Measurements from ENCODE around the gene NSG1. TPM values are rescaled to one million over a fixed set of nuclear protein-coding genes. Genes with fewer than 3 reads are reported as not detected.
"Not testable (repeated sequence)": the region's sequence is repeated elsewhere in the genome, so short reads cannot be mapped to it uniquely, and the experiment has no call there.

Gene NSG1
- total and polyA plus RNA-seq, 4 experiments from 2014 or later, result 48.8 to 82.6 (median 75.0) TPM

DNA sequence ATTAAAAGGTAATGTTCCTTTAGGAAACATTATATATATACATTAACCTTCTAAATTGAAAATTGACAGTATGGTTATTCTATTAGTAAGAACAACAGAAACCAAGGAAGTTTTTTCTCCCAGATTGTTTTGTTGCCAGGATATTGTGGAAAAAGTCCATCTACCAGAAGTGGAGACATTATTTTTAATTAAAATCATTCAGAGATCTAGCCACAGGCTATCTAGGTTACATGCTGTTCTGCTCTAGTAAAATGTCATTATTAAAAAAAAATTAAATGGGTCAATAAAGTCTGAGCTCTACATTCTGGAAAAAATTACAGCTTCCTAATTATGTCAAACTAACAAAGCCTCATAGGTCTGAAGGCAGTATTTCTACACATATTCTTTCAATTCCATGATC lies 74.3 kb downstream of the NSG1 start:
- H3K27ac ChIP-seq (ENCODE audit: low read depth, low read length), result peak overlapping the region; percentile 52
- peaks cover 48% of the 10 kb centered on the region for H3K4me1 ChIP-seq (ENCODE audit: insufficient read depth, low read length)
- H3K4me1 Mint-ChIP-seq, result peaks cover 34 to 61% (median 50%) of the 10 kb centered on the region in 4 donors
- intact Hi-C loops (cut with micrococcal nuclease), result loop anchor here (5.0 kb wide), 1 partner anchor 44 kb away; no protein-coding TSS in a partner anchor
- no peaks in the 10 kb centered on the region for H3K27me3 Mint-ChIP-seq
- peaks cover 39 to 47% of the 10 kb centered on the region in 2 donors for H3K36me3 Mint-ChIP-seq
- H3K36me3 ChIP-seq (ENCODE audit: insufficient read depth, low read length), result peaks cover 10% of the 10 kb centered on the region
- CTCF ChIA-PET (ENCODE audit: partially characterized antibody), result interaction anchor here (1.5 to 3.5 kb wide), 3 partner anchors 30 to 81 kb away, joined by 4 to 21 read pairs (median 4); partner anchors contain the start of gene STX18
- H3K4me3 ChIP-seq (ENCODE audit: low read length in 2 of 2), result no peak overlapping the region
- no peak for DNase-seq
- no peaks in the 10 kb centered on the region for H3K9me3 ChIP-seq (ENCODE audit: control insufficient read depth in 1 of 2, low read length in 2 of 2)
- peaks cover 0 to 11% (median 4%) of the 10 kb centered on the region in 8 donors for H3K9me3 Mint-ChIP-seq
- POLR2A ChIA-PET (ENCODE audit: partially characterized antibody), result interaction anchor here (1.2 to 4.3 kb wide), 7 partner anchors 20 to 213 kb away, joined by 3 to 22 read pairs (median 8); partner anchors contain the start of genes NSG1, STX18 and TMEM128
- peak overlapping the region; percentile 92 to 99 (median 95) for H3K27ac Mint-ChIP-seq
- peak overlapping the region; percentile 73 to 91 (median 82) for H3K4me3 Mint-ChIP-seq
- H3K27me3 ChIP-seq (ENCODE audit: insufficient read depth, low read length), result no peaks in the 10 kb centered on the region

DNA sequence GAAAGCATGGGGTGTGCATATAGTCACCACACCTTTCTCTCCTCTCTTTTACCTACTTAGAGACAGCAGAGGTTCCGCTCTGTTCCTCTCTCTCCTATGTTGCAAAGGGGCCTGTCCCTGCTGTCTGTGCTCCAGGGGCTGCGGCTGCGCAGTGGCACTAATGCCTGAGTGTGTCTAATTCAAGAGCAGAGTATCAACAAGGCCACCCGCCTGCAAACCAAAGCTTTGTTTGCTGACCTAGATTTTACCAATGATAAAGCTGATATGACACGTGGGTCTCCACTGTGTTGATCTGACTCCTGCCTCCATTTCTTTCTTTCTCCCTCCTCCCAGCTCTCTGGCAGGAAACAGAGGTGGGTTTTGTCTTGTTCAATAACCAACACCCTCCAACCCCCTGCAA lies 74.9 kb downstream of the NSG1 start:
- peak; percentile 73 to 91 (median 87) for DNase-seq
- intact Hi-C loops (cut with micrococcal nuclease), result loop anchor here (1.0 to 5.0 kb wide), 3 partner anchors 31 to 76 kb away; no protein-coding TSS in a partner anchor
- Mint-ChIP-seq H3K36me3 (peaks cover 46 to 47% of the 10 kb centered on the region in 2 donors), H3K27me3 (no peaks in the 10 kb centered on the region), H3K9me3 (peaks cover 0 to 12% (median 4%) of the 10 kb centered on the region in 8 donors), H3K4me1 (peaks cover 34 to 65% (median 51%) of the 10 kb centered on the region in 4 donors), H3K27ac (peak overlapping the region; percentile 92 to 99 (median 95)), H3K4me3 (peak overlapping the region; percentile 73 to 91 (median 82))
- Histone ChIP-seq H3K4me1 (ENCODE audit: insufficient read depth, low read length) (peaks cover 48% of the 10 kb centered on the region), H3K9me3 (ENCODE audit: control insufficient read depth in 1 of 2, low read length in 2 of 2) (no peaks in the 10 kb centered on the region), H3K27ac (ENCODE audit: low read depth, low read length) (peak overlapping the region; percentile 52), H3K27me3 (ENCODE audit: insufficient read depth, low read length) (no peaks in the 10 kb centered on the region), H3K36me3 (ENCODE audit: insufficient read depth, low read length) (peaks cover 5% of the 10 kb centered on the region), H3K4me3 (ENCODE audit: low read length in 2 of 2) (no peak overlapping the region)
- ChIA-PET CTCF (ENCODE audit: partially characterized antibody) (interaction anchor here (0.6 to 3.5 kb wide), 8 partner anchors 21 to 192 kb away, joined by 3 to 21 read pairs (median 4); no protein-coding TSS in a partner anchor), POLR2A (ENCODE audit: partially characterized antibody) (interaction anchor here (0.6 to 4.3 kb wide), 18 partner anchors 8 to 214 kb away, joined by 3 to 22 read pairs (median 6); partner anchors contain the start of genes NSG1, STX18 and TMEM128)

GRCh38 chr4:4462970-4463369 lies 76.1 kb downstream of the NSG1 start:
- CTCF ChIA-PET (ENCODE audit: partially characterized antibody), result interaction anchor here (1.3 to 3.5 kb wide), 7 partner anchors 16 to 112 kb away, joined by 3 to 21 read pairs (median 4); no protein-coding TSS in a partner anchor
- Mint-ChIP-seq H3K4me3 (peak overlapping the region in 7 of 8 donors; percentile 43 to 91 (median 82)), H3K36me3 (peaks cover 46 to 50% of the 10 kb centered on the region in 2 donors), H3K27me3 (no peaks in the 10 kb centered on the region), H3K27ac (peak overlapping the region; percentile 92 to 99 (median 95)), H3K4me1 (peaks cover 34 to 65% (median 53%) of the 10 kb centered on the region in 4 donors), H3K9me3 (peaks cover 0 to 12% (median 4%) of the 10 kb centered on the region in 8 donors)
- Histone ChIP-seq H3K4me3 (ENCODE audit: low read length in 2 of 2) (no peak overlapping the region), H3K27ac (ENCODE audit: low read depth, low read length) (peak overlapping the region; percentile 52), H3K36me3 (ENCODE audit: insufficient read depth, low read length) (no peaks in the 10 kb centered on the region), H3K27me3 (ENCODE audit: insufficient read depth, low read length) (no peaks in the 10 kb centered on the region), H3K4me1 (ENCODE audit: insufficient read depth, low read length) (peaks cover 48% of the 10 kb centered on the region), H3K9me3 (ENCODE audit: control insufficient read depth in 1 of 2, low read length in 2 of 2) (no peaks in the 10 kb centered on the region)
- peak in 3 of 5 donors; percentile 5 to 11 (median 9) for DNase-seq
- intact Hi-C loops (cut with micrococcal nuclease), result loop anchor here (1.0 to 5.0 kb wide), 3 partner anchors 32 to 77 kb away; no protein-coding TSS in a partner anchor
- POLR2A ChIA-PET (ENCODE audit: partially characterized antibody), result interaction anchor here (0.9 to 4.3 kb wide), 13 partner anchors 9 to 215 kb away, joined by 3 to 22 read pairs (median 8); partner anchors contain the start of genes NSG1, STX18 and TMEM128

DNA sequence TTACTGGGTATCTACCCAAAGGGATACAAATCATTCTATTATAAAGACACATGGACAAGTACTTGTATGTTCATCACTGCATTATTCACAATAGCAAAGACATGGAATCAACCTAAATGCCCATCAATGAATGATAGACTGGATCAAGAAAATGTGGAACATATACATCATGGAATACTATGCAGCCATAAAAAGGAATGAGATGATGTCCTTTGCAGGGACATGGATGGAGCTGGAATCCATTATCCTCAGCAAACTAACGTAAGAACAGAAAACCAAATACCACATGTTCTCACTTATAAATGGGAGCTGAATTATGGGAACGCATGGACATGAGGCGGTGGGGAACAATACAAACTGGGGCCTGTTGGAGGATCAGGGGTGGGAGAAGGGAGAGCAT lies 78.3 kb downstream of the NSG1 start:
- H3K27ac ChIP-seq (ENCODE audit: low read depth, low read length); H3K9me3 ChIP-seq (ENCODE audit: control insufficient read depth in 1 of 2, low read length in 2 of 2); H3K27me3 Mint-ChIP-seq; H3K27me3 ChIP-seq (ENCODE audit: insufficient read depth, low read length); intact Hi-C loops (cut with micrococcal nuclease); H3K4me3 ChIP-seq (ENCODE audit: low read length in 2 of 2); H3K36me3 ChIP-seq (ENCODE audit: insufficient read depth, low read length); DNase-seq: not testable (repeated sequence)
- H3K36me3 Mint-ChIP-seq, result peaks cover 43 to 53% of the 10 kb centered on the region in 2 donors
- H3K4me1 ChIP-seq (ENCODE audit: insufficient read depth, low read length), result peaks cover 42% of the 10 kb centered on the region
- CTCF ChIA-PET (ENCODE audit: partially characterized antibody), result interaction anchor here (0.9 to 2.3 kb wide), 6 partner anchors 14 to 206 kb away, joined by 3 to 6 read pairs (median 5); no protein-coding TSS in a partner anchor
- H3K4me1 Mint-ChIP-seq, result peaks cover 34 to 50% (median 43%) of the 10 kb centered on the region in 4 donors
- H3K27ac Mint-ChIP-seq, result peak overlapping the region in 5 of 7 donors; percentile 51 to 80 (median 70)
- H3K9me3 Mint-ChIP-seq, result peaks cover 0 to 12% (median 4%) of the 10 kb centered on the region in 8 donors
- H3K4me3 Mint-ChIP-seq, result peak overlapping the region in 1 of 8 donors; percentile 79
- POLR2A ChIA-PET (ENCODE audit: partially characterized antibody), result interaction anchor here (1.2 to 4.3 kb wide), 2 partner anchors 74 to 217 kb away, joined by 3 to 17 read pairs; partner anchors contain the start of gene TMEM128

Other genes starting within 250 kb of the NSG1 start
- gene OTOP1, start 160.2 kb upstream of the NSG1 start, total RNA-seq, result not detected
- gene OTOP1, start 160.2 kb upstream of the NSG1 start, polyA plus RNA-seq, result not detected
- 10 to 100 TPM; 20.0 to 20.7 TPM for gene TMEM128, start 138.9 kb upstream of the NSG1 start, total RNA-seq
- 10 to 100 TPM; 40.2 to 51.5 TPM for gene TMEM128, start 138.9 kb upstream of the NSG1 start, polyA plus RNA-seq
- 10 to 100 TPM; 74.5 to 79.8 TPM for gene LYAR, start 96.9 kb upstream of the NSG1 start, total RNA-seq
- gene LYAR, start 96.9 kb upstream of the NSG1 start, polyA plus RNA-seq, result 10 to 100 TPM; 59.1 to 66.5 TPM
- 10 to 100 TPM; 18.5 to 20.0 TPM for gene ZBTB49, start 96.9 kb upstream of the NSG1 start, total RNA-seq
- 1 to 10 TPM; 5.3 to 6.0 TPM for gene ZBTB49, start 96.9 kb upstream of the NSG1 start, polyA plus RNA-seq
- gene STX18, start 154.9 kb downstream of the NSG1 start, total RNA-seq, result 10 to 100 TPM; 33.2 to 34.5 TPM
- 10 to 100 TPM; 25.6 to 29.2 TPM for gene STX18, start 154.9 kb downstream of the NSG1 start, polyA plus RNA-seq